IPS DF 6.9 (cell line): Measurements from ENCODE around the gene MPDZ.

ENCODE experiments used
- DNase-seq: peaks from one replicate; pipeline ENCODE4 v3.0.0-alpha.2; 2013; ENCODE audit warnings: low read depth, low spot score
- H3K27ac ChIP-seq: one replicate; pipeline ENCODE4 v1.5.1; 2013; ENCODE audit warnings: low read length, control low read depth
- H3K27me3 ChIP-seq: 2 replicates; pipeline ENCODE4 v1.6.1; 2013; ENCODE audit warnings: mild to moderate bottlenecking, low read length; ENCODE audit not compliant: control insufficient read depth, insufficient read depth
- H3K36me3 ChIP-seq: 2 replicates; pipeline ENCODE4 v1.6.1; 2013; ENCODE audit warnings: low read length; ENCODE audit not compliant: control insufficient read depth, insufficient read depth
- H3K4me1 ChIP-seq: 2 replicates; pipeline ENCODE4 v1.6.1; 2013; ENCODE audit warnings: low read length; ENCODE audit not compliant: control insufficient read depth, insufficient read depth
- H3K4me3 ChIP-seq: 2 replicates; pipeline ENCODE4 v1.5.1; 2013; ENCODE audit warnings: mild to moderate bottlenecking, low read length
- H3K9me3 ChIP-seq: 2 replicates; pipeline ENCODE4 v1.6.1; 2013; ENCODE audit warnings: low read length, inconsistent platforms; ENCODE audit not compliant: control insufficient read depth, insufficient read depth
- WGBS: extraction: QIAGEN DNeasy Blood & Tissue Kit; methylation state at CpG from one replicate; pipeline ENCODE4 v1.1.7; 2013; ENCODE audit warnings: mixed read lengths, missing lambda C conversion rate; ENCODE audit not compliant: insufficient read length, insufficient coverage; 5-methylcytosine and 5-hydroxymethylcytosine counted together

Gene MPDZ

GRCh38 chr9:13266167-13266566 is 13.3 kb downstream of the MPDZ start:
- no peaks in the 10 kb centered on the region for H3K27me3 ChIP-seq
- H3K4me3 ChIP-seq = no peak overlapping the region
- H3K9me3 ChIP-seq = no peaks in the 10 kb centered on the region
- WGBS = no CpG with 5 or more reads among the region's 2 CpGs
- H3K36me3 ChIP-seq = no peaks in the 10 kb centered on the region
- H3K27ac ChIP-seq = no peak overlapping the region
- no peak for DNase-seq
- H3K4me1 ChIP-seq = no peaks in the 10 kb centered on the region

- no peak for DNase-seq
- Histone ChIP-seq H3K4me3 (no peak overlapping the region), H3K9me3 (no peaks in the 10 kb centered on the region), H3K36me3 (no peaks in the 10 kb centered on the region), H3K27ac (no peak overlapping the region), H3K4me1 (no peaks in the 10 kb centered on the region), H3K27me3 (no peaks in the 10 kb centered on the region)
Observed at GRCh38 chr9:13264788-13265187, 14.7 kb downstream of the MPDZ start.

GRCh38 chr9:13263511-13263910 is 16.0 kb downstream of the MPDZ start:
- Histone ChIP-seq H3K4me1 (no peaks in the 10 kb centered on the region), H3K27ac (no peak overlapping the region), H3K9me3 (no peaks in the 10 kb centered on the region), H3K36me3 (no peaks in the 10 kb centered on the region), H3K27me3 (no peaks in the 10 kb centered on the region), H3K4me3 (no peak overlapping the region)
- no CpG with 5 or more reads among the region's 2 CpGs for WGBS
- no peak for DNase-seq

GRCh38 chr9:13252852-13253251 is 26.6 kb downstream of the MPDZ start:
- no peak for DNase-seq
- H3K4me3 ChIP-seq = no peak overlapping the region
- H3K9me3 ChIP-seq = no peaks in the 10 kb centered on the region
- H3K27me3 ChIP-seq = no peaks in the 10 kb centered on the region
- 100% methylated on average over 1 of the region's 4 CpGs for WGBS
- H3K27ac ChIP-seq = no peak overlapping the region
- no peaks in the 10 kb centered on the region for H3K36me3 ChIP-seq
- H3K4me1 ChIP-seq = no peaks in the 10 kb centered on the region

GRCh38 chr9:13244181-13244580 is 35.3 kb downstream of the MPDZ start:
- DNase-seq = no peak
- no CpG with 5 or more reads among the region's 3 CpGs for WGBS
- H3K4me3 ChIP-seq = no peak overlapping the region

GRCh38 chr9:13241283-13241682 is 38.2 kb downstream of the MPDZ start:
- Histone ChIP-seq H3K4me3 (no peak overlapping the region), H3K4me1 (no peaks in the 10 kb centered on the region), H3K27ac (no peak overlapping the region), H3K36me3 (no peaks in the 10 kb centered on the region), H3K27me3 (no peaks in the 10 kb centered on the region), H3K9me3 (no peaks in the 10 kb centered on the region)
- WGBS = no CpG with 5 or more reads among the region's 2 CpGs
- DNase-seq = no peak

More at GRCh38 chr9:13244181-13244580, 35.3 kb downstream of the MPDZ start:
- Histone ChIP-seq H3K27me3 (no peaks in the 10 kb centered on the region), H3K4me1 (no peaks in the 10 kb centered on the region), H3K9me3 (no peaks in the 10 kb centered on the region), H3K27ac (no peak overlapping the region), H3K36me3 (no peaks in the 10 kb centered on the region)

- H3K27ac ChIP-seq = no peak overlapping the region
- no peaks in the 10 kb centered on the region for H3K9me3 ChIP-seq
- no peaks in the 10 kb centered on the region for H3K36me3 ChIP-seq
Observed at GRCh38 chr9:13239660-13240059, 39.8 kb downstream of the MPDZ start.

GRCh38 chr9:13239208-13239607 is 40.3 kb downstream of the MPDZ start:
- Histone ChIP-seq H3K4me1 (no peaks in the 10 kb centered on the region), H3K27me3 (no peaks in the 10 kb centered on the region), H3K4me3 (no peak overlapping the region), H3K36me3 (no peaks in the 10 kb centered on the region), H3K27ac (no peak overlapping the region), H3K9me3 (no peaks in the 10 kb centered on the region)
- WGBS = no CpG with 5 or more reads among the region's 1 CpG
- DNase-seq = no peak

More at GRCh38 chr9:13239660-13240059, 39.8 kb downstream of the MPDZ start:
- DNase-seq = no peak
- no peaks in the 10 kb centered on the region for H3K27me3 ChIP-seq
- no peaks in the 10 kb centered on the region for H3K4me1 ChIP-seq
- H3K4me3 ChIP-seq = no peak overlapping the region

GRCh38 chr9:13234932-13235331 is 44.6 kb downstream of the MPDZ start:
- Histone ChIP-seq H3K4me1 (no peaks in the 10 kb centered on the region), H3K27ac (no peak overlapping the region), H3K36me3 (no peaks in the 10 kb centered on the region), H3K4me3 (no peak overlapping the region), H3K27me3 (no peaks in the 10 kb centered on the region), H3K9me3 (no peaks in the 10 kb centered on the region)
- DNase-seq = no peak
- no CpG with 5 or more reads among the region's 1 CpG for WGBS

GRCh38 chr9:13228431-13228830 is 51.1 kb downstream of the MPDZ start:
- no peaks in the 10 kb centered on the region for H3K36me3 ChIP-seq
- H3K4me1 ChIP-seq = no peaks in the 10 kb centered on the region
- DNase-seq = no peak
- H3K4me3 ChIP-seq = no peak overlapping the region
- H3K27ac ChIP-seq = no peak overlapping the region
- H3K9me3 ChIP-seq = no peaks in the 10 kb centered on the region
- H3K27me3 ChIP-seq = no peaks in the 10 kb centered on the region
- no CpG with 5 or more reads among the region's 1 CpG for WGBS

- DNase-seq = no peak
- no CpG with 5 or more reads among the region's 2 CpGs for WGBS
- Histone ChIP-seq H3K36me3 (no peaks in the 10 kb centered on the region), H3K27me3 (no peaks in the 10 kb centered on the region), H3K27ac (no peak overlapping the region), H3K9me3 (no peaks in the 10 kb centered on the region), H3K4me1 (no peaks in the 10 kb centered on the region), H3K4me3 (no peak overlapping the region)
Observed at GRCh38 chr9:13224366-13224765, 55.1 kb downstream of the MPDZ start.
